ENCODE measurements around the gene XRCC4.

Gene XRCC4

GRCh38 chr5:83387041-83387440 is 309.7 kb downstream of the XRCC4 start:
- no peak for TF ChIP-seq CTCF (conservative IDR thresholded peaks at IDR 0.05)
- no peak for TF ChIP-seq ZFX (IDR thresholded peaks at IDR 0.05)
- no peak overlapping the region for H3K27ac ChIP-seq

DNA sequence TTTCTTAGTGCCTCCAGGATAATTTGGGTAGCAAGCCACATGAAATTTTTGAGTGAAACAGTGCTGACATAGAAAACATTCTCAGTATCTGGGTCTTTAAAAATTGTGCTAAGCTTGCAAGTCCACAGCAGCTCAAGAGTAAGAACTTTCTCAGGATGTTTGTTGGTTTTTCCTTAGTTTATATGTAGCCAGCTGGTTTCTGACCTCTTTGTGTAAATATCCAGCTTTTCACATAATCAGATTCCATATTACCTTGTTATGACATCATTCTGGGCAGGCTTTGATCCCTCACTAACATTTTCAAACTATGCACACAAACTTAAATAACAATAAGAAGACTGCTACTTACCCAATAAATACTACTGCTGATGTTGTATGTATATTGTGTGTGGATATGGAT is 311.3 kb downstream of the XRCC4 start:
- TF ChIP-seq ZFX (IDR thresholded peaks at IDR 0.05) (no peak), CTCF (conservative IDR thresholded peaks at IDR 0.05) (no peak)
- no peak overlapping the region for H3K27ac ChIP-seq

DNA sequence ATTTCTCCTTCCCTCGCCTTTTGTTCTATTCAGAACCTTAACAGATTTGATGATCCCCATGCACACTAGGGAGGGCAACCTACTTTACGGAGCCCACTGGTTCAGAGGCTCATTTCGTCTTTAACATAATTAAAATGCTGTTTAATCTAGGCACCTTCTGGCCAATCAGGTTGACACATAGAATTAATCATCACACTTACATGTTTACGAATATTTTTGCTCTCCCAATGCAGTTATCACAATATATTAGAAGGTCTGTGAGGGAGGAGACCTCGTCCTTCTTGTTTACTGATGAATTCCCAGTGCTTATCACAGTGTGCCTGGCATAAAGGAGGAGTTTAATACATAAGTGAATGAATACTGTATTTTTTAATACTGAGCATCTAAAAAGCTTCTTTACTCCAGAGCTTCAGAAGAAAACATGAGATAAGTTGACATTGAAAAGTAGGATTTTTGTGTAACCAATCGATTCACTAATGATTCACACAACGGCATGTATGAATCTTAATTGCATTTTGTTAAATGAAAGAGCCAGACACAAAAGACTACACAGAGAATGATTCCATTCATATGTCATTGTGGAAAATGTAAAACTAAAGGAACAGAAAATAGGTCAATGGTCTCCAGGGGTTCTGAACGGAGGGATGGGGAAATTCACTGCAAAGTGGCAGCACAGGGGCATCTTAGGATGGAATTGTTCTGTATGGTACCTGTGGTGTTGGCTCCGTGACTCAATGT is 315.6 kb downstream of the XRCC4 start:
- no peak overlapping the region for H3K27ac ChIP-seq
- TF ChIP-seq CTCF (conservative IDR thresholded peaks at IDR 0.05) (no peak), ZFX (IDR thresholded peaks at IDR 0.05) (no peak)

DNA sequence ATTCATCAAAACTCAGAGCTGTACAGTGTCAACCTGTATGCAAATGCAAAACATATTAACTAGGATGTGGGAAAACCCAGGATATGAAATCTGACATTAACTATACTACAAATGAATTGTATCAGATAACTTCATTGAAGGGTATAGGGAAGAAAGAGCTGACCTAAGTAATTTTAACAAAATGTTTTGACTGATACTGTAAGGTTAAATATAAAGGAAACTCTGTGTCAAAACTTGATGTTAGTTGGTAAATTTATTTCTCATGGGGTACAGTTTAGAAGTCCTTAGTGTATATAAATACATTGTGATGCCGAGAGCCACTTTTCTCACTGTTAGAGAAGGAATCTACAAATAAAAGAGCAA is 316.1 kb downstream of the XRCC4 start:
- TF ChIP-seq ZFX (IDR thresholded peaks at IDR 0.05) (no peak), CTCF (conservative IDR thresholded peaks at IDR 0.05) (no peak)
- H3K27ac ChIP-seq = no peak overlapping the region

- H3K27ac ChIP-seq = no peak overlapping the region
- no peak for TF ChIP-seq CTCF (conservative IDR thresholded peaks at IDR 0.05)
- TF ChIP-seq ZFX (IDR thresholded peaks at IDR 0.05) = no peak
These were observed 316.8 kb downstream of the XRCC4 start for GRCh38 chr5:83394190-83394589.

- no peak overlapping the region for H3K27ac ChIP-seq
- TF ChIP-seq ZFX (IDR thresholded peaks at IDR 0.05) = no peak
- TF ChIP-seq CTCF (conservative IDR thresholded peaks at IDR 0.05) = no peak
These were observed 319.3 kb downstream of the XRCC4 start for GRCh38 chr5:83396662-83397061.

GRCh38 chr5:83397658-83398057 is 320.3 kb downstream of the XRCC4 start:
- no peak overlapping the region for H3K27ac ChIP-seq
- TF ChIP-seq ZFX (IDR thresholded peaks at IDR 0.05) (no peak), CTCF (conservative IDR thresholded peaks at IDR 0.05) (no peak)
